Stimulated activated CD8-positive, alpha-beta memory T cell treated with anti-CD3 and anti-CD28 coated beads, Interleukin-12 subunit alpha, Interleukin-12 subunit beta, amount 100 ng/mL, for 1 hour (primary cell): ENCODE data around the gene SPIN1.

ENCODE experiments used
- DNase-seq: peaks from one replicate; pipeline ENCODE4 v3.0.0-alpha.2; 2020; ENCODE audit warnings: low read depth

SPIN1 gene

GRCh38 chr9:88388886-88389605 is 802 bp downstream of the SPIN1 start:
- DNase-seq = peak; percentile 8

- DNase-seq = no peak
Observed at GRCh38 chr9:88390371-88390990, 2.2 kb downstream of the SPIN1 start.

- DNase-seq = no peak
Observed at GRCh38 chr9:88391236-88391635, 3.0 kb downstream of the SPIN1 start.

- no peak for DNase-seq
Observed at GRCh38 chr9:88391921-88392320, 3.7 kb downstream of the SPIN1 start.

GRCh38 chr9:88392549-88392948 is 4.3 kb downstream of the SPIN1 start:
- DNase-seq = no peak

- no peak for DNase-seq
Observed at GRCh38 chr9:88396836-88397577, 8.8 kb downstream of the SPIN1 start.

GRCh38 chr9:88398016-88398415 is 9.8 kb downstream of the SPIN1 start:
- no peak for DNase-seq

GRCh38 chr9:88399966-88400365 is 11.7 kb downstream of the SPIN1 start:
- no peak for DNase-seq

- DNase-seq = no peak
Observed at GRCh38 chr9:88403340-88403739, 15.1 kb downstream of the SPIN1 start.

- DNase-seq = no peak
Observed at GRCh38 chr9:88406051-88406450, 17.8 kb downstream of the SPIN1 start.

GRCh38 chr9:88411471-88411870 is 23.2 kb downstream of the SPIN1 start:
- DNase-seq = no peak

- no peak for DNase-seq
Observed at GRCh38 chr9:88414298-88414697, 26.1 kb downstream of the SPIN1 start.

GRCh38 chr9:88418025-88418424 is 29.8 kb downstream of the SPIN1 start:
- no peak for DNase-seq

- no peak for DNase-seq
Observed at GRCh38 chr9:88418715-88419540, 30.7 kb downstream of the SPIN1 start.

- DNase-seq = no peak
Observed at GRCh38 chr9:88420227-88420626, 32.0 kb downstream of the SPIN1 start.

- no peak for DNase-seq
Observed at GRCh38 chr9:88421348-88421747, 33.1 kb downstream of the SPIN1 start.

- no peak for DNase-seq
Observed at GRCh38 chr9:88425538-88425950, 37.3 kb downstream of the SPIN1 start.

- DNase-seq = no peak
Observed at GRCh38 chr9:88426651-88427050, 38.4 kb downstream of the SPIN1 start.

- DNase-seq = no peak
Observed at GRCh38 chr9:88429595-88430430, 41.6 kb downstream of the SPIN1 start.

- DNase-seq = no peak
Observed at GRCh38 chr9:88433583-88434255, 45.5 kb downstream of the SPIN1 start.

GRCh38 chr9:88435336-88435735 is 47.1 kb downstream of the SPIN1 start:
- DNase-seq = no peak
